HG03025 (cell line): Measurements from ENCODE around the gene CDH22.

Experiments used
- ATAC-seq: cut with Tn5 transposase; IDR thresholded peaks from one replicate; pipeline ENCODE4 v1.9.1; 2021; ENCODE audit warnings: mild to moderate bottlenecking, moderate library complexity; ENCODE audit not compliant: unreplicated experiment, low FRiP score

CDH22 gene

GRCh38 chr20:46344488-46345162 lies 36.3 kb upstream of the CDH22 start:
- ATAC-seq: no peak

GRCh38 chr20:46343975-46344357 lies 35.7 kb upstream of the CDH22 start:
- no peak for ATAC-seq

- ATAC-seq: no peak
Observed at GRCh38 chr20:46343348-46343974, 35.2 kb upstream of the CDH22 start.

- no peak for ATAC-seq
Observed at GRCh38 chr20:46342451-46343347, 34.4 kb upstream of the CDH22 start.

GRCh38 chr20:46342010-46342378 lies 33.7 kb upstream of the CDH22 start:
- ATAC-seq: no peak

GRCh38 chr20:46341074-46342009 lies 33.0 kb upstream of the CDH22 start:
- ATAC-seq: no peak

GRCh38 chr20:46339037-46339436 lies 30.7 kb upstream of the CDH22 start:
- ATAC-seq: no peak

- no peak for ATAC-seq
Observed at GRCh38 chr20:46336735-46337134, 28.4 kb upstream of the CDH22 start.

GRCh38 chr20:46334303-46334904 lies 26.1 kb upstream of the CDH22 start:
- ATAC-seq: no peak

- ATAC-seq: no peak
Observed at GRCh38 chr20:46333161-46333991, 25.1 kb upstream of the CDH22 start.

- ATAC-seq: no peak
Observed at GRCh38 chr20:46332373-46333160, 24.3 kb upstream of the CDH22 start.

GRCh38 chr20:46331611-46332361 lies 23.5 kb upstream of the CDH22 start:
- no peak for ATAC-seq

- ATAC-seq: no peak
Observed at GRCh38 chr20:46330831-46331371, 22.6 kb upstream of the CDH22 start.

GRCh38 chr20:46330072-46330763 lies 21.9 kb upstream of the CDH22 start:
- ATAC-seq: no peak

- no peak for ATAC-seq
Observed at GRCh38 chr20:46328200-46328882, 20.0 kb upstream of the CDH22 start.

- no peak for ATAC-seq
Observed at GRCh38 chr20:46327557-46327956, 19.3 kb upstream of the CDH22 start.
